HG02981 (cell line): ENCODE measurements around the gene CD1B.
A peak's percentile ranks its signal among the peaks of the same experiment; 100 is the strongest.
"Not testable (repeated sequence)": the region's sequence is repeated elsewhere in the genome, so short reads cannot be mapped to it uniquely, and the experiment has no call there.

Experiments used
- ATAC-seq: cut with Tn5 transposase; IDR thresholded peaks from one replicate; pipeline ENCODE4 v1.9.1; 2021; ENCODE audit warnings: mild to moderate bottlenecking, moderate library complexity; ENCODE audit not compliant: unreplicated experiment

Gene CD1B

DNA sequence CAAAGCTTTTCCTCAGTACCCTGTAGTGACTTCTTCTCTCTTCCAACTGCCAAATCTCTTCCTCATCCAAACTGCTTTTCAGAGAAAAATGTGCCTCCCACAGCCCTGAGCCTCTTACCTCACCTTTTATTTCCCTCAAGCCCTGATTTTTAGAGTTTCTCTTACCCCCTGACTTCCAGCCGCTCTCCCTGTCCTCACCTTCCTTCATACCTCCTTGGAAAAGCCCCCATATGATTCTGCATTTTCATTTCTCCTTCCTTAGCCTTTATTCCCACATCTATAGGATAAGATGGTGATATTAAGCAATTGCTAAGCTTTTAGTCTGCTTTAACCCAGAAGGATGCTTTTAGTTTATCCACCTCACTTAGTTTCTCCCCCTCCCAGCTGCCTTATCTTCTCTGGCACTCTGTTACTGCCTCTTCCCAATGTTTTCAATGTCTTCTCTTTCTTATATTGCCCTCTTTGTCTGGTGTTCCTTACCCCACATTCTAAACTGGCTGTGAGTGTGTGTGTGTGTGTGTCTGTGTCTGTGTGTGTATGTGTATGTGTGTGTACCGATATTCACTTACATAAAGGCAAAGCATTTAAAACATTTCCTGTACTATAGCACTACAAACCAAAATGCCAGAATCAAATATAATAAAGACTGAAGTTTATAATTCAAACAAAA, at the start of gene CD1B:
TSS of gene CD1B (minus strand) at position 51 of the 670 bp plus-strand sequence. CDS start 108 bp downstream, outside the sequence.
- no peak for ATAC-seq

DNA sequence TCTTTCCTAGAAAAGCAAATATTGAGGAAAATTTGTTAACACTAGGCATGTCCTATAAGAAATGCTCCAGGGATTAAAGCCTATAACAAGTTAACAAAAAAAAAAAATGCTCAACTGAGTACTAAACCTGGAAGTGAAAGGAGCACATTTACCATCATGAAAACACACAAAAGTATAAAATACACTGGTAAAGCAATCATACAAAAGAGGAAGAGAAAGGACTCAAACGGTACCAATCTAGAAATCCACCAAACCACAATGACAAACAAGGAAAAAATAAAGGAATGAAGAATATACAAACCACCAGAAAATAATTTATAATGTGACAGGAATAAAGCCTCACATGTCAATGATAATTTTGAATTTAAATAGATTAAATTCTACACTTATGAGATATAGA, 43.5 kb upstream of the CD1B start:
- no peak for ATAC-seq

DNA sequence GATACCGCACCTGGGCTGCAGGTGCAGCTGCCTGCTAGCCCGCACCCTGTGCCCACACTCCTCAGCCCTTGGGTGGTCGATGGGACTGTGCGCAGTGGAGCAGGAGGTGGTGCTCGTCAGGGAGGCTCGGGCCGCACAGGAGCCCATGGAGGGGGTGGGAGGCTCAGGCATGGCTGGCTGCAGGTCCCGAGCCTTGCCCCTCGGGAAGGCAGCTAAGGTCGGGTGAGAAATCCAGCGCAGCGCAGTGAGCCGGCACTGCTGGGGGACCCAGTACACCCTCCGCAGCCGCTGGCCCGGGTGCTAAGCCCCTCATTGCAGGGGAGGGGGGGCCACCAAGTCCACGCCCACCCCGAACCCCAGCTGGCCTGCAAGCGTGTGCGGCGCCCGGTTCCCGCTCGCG, 42.8 kb upstream of the CD1B start:
- ATAC-seq: not testable (repeated sequence)

DNA sequence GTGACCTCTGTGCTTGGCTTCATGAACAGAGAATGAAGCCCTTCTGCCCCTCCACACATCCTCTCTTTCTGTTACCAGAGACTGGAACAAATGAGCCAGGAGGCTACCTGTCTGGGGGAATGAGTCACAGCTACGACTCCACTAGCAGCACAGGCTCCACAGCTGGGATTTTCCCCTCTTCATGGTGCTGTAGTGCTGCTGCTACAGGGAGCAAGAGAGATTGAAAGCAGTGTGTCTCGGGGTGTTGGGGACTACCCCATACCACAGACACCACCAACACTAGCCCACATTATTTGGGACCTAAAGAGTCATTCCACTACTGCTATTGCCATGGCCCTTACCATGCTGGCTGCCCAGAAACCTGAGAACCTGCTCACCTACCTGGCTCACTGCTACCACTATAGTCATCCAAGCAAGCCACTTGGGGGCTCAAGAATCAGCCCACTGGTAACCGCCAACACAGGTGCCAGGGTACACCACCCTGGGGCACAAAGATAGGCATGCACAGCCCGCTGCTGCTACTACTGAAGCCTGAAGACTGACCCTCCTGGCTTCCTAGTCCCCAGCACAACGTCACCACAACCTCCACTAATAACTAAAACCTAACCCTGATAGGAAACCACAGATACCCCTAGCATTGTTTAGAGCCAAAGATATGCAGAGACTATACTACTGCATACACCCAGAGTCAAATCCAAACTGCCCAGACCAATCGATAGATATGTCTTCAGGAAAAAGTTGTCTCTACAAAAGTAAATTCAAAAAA, 40.0 kb upstream of the CD1B start:
- ATAC-seq: peak; percentile 93

DNA sequence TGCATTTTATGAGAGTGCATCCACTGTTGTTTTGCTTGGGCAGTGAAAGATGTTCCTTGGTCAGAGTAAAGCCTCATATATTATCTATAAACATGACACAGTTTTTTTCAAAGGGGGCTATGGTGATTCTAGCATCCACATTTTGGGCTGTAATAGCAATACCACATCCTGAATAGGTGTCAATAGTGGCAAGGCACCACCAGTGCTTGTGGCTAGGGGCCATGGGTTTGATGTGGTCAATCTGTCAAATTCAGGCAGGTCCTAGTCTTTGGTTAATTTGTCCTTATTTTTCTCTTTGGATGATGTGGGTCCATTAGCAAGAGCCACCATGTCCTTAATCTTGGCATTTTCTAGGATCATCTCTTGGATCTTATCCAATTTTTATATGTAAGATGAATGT, 35.5 kb upstream of the CD1B start:
- no peak for ATAC-seq

GRCh38 chr1:158362941-158363340, 31.6 kb upstream of the CD1B start:
- no peak for ATAC-seq

DNA sequence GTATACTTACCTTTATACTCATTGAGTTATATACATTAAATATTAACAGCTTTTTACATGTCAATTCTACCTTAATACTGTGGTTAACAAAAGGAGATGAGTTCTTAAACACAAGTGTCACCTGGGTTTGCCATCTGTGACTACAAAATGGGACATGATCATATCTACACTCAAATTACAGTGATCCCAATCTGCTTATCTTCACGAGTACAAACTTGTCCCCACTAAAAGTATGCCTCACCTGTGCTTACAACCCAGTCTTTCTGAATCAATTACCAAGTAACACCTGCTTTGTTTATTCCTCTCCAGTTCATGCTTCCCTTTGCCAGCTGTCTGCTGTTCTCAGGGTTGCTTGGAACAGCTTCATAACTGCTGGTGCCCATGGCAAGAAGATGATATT, 31.2 kb upstream of the CD1B start:
- ATAC-seq: no peak

DNA sequence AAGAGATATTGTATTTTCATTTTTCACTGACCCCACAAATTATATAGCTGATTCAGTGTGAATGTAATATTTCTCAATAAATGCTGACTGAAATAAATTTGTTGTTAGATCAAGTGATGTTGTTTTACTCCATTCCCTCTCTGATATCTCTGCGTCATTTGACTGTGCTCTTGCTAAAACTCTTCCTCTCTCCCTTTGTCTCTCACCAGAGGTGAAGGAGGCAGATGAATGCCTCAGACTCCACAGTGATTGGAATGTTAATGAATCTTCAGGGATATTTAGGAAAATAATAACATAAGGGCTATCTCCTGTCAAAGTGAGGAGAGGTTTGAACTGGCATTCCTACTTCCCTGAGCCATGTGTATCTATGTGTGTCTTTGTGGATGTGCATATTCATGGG, 26.1 kb upstream of the CD1B start:
- no peak for ATAC-seq

DNA sequence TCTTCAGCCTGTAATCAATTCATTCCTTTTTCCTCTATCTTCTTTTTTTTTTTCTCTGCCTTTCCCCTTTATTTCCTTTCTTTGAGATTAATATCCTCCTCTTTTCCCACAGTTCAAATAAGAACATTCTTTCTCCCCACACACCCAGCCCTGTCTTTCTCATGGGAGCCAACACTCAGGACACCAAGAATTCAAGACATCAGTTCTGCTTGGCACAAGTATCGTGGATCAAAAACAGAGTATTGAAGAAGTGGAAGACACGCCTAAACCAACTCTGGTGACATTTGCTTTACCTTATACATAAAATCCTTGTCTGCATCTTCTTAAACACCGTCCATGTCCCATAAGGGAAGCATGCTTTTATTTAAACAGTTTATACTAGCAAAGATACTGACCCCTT, 25.3 kb upstream of the CD1B start:
- ATAC-seq: no peak

GRCh38 chr1:158355773-158356285, 24.5 kb upstream of the CD1B start:
- ATAC-seq: no peak

- no peak for ATAC-seq
Measured at GRCh38 chr1:158354255-158354654, 22.9 kb upstream of the CD1B start.

GRCh38 chr1:158353303-158354075, 22.2 kb upstream of the CD1B start, which contains the start of gene CD1E:
CD1E (plus strand) TSS chr1:158353894; CDS start chr1:158353989, 95 bp downstream.
- ATAC-seq: no peak

DNA sequence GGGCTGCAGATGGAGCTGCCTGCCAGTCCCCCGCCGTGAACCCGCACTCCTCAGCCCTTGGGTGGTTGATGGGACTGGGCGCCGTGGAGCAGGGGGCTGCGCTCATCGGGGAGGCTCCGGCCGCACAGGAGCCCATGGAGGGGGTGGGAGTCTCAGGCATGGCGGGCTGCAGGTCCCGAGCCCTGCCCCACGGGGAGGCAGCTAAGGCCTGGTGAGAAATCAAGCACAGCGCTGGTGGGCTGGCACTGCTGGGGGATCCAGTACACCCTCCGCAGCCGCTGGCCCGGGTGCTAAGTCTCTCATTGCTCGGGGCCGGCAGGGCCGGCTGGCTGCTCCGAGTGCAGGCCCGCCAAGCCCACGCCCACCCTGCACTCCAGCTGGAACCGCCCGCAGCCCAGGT, 17.6 kb upstream of the CD1B start:
- ATAC-seq: not testable (repeated sequence)

DNA sequence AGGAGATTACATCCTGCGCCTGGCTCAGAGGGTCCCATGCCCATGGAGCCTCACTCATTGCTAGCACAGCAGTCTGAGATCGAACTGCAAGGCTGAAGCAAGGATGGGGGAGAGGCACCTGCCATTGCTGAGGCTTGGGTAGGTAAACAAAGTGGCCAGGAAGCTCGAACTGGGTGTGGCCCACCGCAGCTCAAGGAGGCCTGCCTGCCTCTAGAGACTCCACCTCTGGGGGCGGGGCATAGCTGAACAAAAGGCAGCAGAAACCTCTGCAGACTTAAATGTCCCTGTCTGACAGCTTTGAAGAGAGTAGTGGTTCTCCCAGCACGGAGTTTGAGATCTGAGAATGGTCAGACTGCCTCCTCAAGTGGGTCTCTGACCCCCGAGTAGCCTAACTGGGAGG, 5.1 kb upstream of the CD1B start:
- not testable (repeated sequence) for ATAC-seq

GRCh38 chr1:158335213-158335532, 3.8 kb upstream of the CD1B start:
- ATAC-seq: no peak

GRCh38 chr1:158334526-158335212, 3.3 kb upstream of the CD1B start:
- ATAC-seq: no peak

DNA sequence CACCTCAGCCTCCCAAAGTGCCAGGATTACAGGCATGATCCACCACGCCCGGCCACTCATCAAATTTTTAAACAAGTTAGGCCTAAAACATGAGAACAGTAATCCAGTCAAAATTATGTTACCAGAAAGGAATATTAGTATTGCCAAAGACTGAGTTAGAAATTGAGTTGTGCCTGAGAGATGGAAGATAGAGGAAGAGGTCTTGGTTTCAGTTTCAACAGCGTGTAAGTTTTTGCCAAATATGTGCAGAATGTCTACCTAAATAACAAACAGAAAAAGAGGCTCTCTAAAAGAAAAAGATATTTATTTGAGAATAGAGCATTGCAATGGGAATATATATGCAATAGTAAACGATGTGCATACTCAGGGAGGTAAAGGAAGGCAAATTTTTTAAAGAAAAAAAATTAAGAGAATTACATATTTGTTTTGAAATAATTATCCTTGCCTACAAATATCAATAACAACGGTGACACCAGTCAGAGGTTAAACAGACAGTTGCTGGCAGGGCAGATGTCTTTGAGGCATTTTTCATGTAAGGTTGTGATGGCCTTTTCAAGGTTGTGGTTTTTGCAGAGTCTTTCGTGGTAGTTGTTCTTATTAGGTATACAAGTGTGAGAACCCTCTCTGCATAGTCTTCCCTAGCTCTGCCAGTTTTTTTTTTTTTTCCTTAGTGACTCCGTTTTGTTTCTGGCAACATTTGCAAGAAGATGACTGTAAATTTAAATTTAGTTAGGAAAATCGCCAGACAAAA, 2.2 kb upstream of the CD1B start:
- no peak for ATAC-seq

DNA sequence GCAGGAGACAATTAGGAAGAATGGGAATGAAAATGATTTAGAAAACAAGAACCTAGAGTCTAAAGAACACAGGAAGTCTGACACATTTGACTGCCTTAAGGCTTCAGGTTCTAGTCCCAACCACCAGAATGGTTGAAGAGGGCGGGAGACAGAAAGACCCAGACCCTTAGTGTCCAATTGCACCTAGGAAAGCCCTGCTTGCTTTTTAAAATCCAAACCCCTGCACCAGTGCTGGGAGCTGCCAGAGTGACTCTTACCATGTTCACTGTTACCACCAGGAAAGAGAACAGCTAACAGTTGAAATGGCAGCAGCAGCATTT, 265 bp downstream of the CD1B start:
- no peak for ATAC-seq

DNA sequence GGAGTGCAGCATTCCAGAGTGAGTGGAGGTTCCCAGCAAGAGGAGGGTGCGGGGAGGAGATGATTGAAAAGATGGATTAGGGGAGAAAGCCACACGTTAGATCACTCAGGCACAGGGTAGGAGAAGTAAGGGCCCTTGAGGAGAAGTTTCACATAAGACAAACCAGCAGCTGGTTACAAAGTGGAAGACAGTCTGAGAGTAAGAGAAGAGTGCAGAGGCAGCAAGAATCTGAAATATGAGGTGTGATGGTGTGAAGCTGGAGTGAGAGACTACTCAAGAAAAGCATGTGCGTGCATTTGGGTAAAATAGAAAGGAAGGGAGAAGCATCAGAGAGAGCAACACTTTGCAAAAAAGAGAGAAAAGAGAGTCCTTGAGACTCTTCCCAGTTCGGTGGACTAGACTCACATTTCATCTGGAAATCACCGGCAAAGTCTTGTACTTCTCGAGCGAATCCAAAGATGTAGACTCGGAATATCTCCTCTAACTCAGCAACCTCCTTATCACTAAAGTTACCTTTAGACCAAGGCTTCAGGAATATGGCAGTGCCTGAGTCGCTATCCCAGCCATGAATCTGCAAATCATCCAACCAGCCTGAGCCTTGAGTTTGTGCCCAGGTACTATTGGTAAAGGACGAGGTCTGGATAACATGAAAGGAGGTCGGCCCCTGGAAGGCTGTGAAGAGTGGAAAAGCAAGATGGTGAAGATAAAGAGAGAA, 783 bp downstream of the CD1B start:
- ATAC-seq: no peak

DNA sequence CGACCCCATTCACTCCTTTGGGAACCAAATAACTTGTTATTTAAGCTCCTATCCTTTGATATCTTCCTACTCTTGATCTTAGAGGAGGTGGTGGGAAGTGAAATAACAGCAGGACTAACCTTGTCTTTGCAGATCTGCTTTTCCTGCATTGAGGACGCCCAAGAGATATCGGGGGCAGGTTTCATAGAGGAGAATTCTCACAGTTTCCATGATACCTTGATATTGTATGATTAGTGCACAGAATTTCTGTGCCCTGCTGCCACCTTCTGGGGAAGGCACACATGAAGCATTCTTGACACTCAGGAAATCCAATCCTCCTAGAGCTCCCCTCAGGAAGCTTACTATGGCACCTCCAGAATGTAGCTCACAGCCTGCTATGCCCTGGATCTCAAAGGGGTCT, 1.6 kb downstream of the CD1B start:
- ATAC-seq: peak; percentile 51
